GM23338 (cell line): ENCODE measurements around the gene IL16.

Experiments
- POLR2AphosphoS5 ChIP-seq: IDR thresholded peaks from 2 replicates; pipeline ENCODE4 v1.6.1; 2016; ENCODE audit warnings: antibody characterized with exemption, low read depth
- TF ChIP-seq, protein P1 (sequence below), 2 experiments: fragments of 200-600 bp in 1 of 2; sonication (generic) in 1 of 2; conservative IDR thresholded peaks; 2 replicates each; pipeline versions ENCODE4 v1.5.1 to v1.6.1; 2016 to 2017; ENCODE audit warnings: antibody characterized with exemption in 2 of 2, low read depth in 2 of 2, mild to moderate bottlenecking in 2 of 2, moderate library complexity in 1 of 2

DNA sequence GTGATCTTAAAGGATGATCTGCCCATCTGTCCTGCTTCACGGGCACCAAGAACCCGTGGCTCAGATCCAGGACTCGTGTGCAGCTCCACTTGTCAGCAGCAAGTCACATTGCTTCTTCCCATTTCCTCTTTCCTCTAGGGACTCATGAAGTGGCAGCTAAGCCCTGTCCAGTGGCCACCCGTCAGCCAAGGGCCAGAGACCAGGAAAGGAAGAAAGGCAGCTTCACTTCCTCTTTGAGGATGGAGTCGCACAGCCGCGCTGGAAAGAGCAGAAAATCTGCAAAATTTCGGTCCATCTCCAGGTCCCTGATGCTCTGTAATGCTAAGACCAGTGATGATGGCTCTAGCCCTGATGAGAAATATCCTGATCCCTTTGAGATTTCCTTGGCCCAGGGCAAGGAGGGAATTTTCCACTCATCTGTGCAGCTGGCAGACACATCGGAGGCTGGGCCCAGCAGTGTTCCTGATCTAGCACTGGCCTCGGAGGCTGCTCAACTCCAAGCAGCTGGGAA is 28.5 kb downstream of the IL16 start:
- TF ChIP-seq, protein P1, sequence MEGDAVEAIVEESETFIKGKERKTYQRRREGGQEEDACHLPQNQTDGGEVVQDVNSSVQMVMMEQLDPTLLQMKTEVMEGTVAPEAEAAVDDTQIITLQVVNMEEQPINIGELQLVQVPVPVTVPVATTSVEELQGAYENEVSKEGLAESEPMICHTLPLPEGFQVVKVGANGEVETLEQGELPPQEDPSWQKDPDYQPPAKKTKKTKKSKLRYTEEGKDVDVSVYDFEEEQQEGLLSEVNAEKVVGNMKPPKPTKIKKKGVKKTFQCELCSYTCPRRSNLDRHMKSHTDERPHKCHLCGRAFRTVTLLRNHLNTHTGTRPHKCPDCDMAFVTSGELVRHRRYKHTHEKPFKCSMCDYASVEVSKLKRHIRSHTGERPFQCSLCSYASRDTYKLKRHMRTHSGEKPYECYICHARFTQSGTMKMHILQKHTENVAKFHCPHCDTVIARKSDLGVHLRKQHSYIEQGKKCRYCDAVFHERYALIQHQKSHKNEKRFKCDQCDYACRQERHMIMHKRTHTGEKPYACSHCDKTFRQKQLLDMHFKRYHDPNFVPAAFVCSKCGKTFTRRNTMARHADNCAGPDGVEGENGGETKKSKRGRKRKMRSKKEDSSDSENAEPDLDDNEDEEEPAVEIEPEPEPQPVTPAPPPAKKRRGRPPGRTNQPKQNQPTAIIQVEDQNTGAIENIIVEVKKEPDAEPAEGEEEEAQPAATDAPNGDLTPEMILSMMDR (conservative IDR thresholded peaks at IDR 0.05; ENCODE audit: low read depth in 2 of 2): no peak
- no peak for TF ChIP-seq POLR2AphosphoS5
